Right kidney (tissue), 9 donors: ENCODE results near the gene SERTAD1.
"Not testable (repeated sequence)": the region's sequence is repeated elsewhere in the genome, so short reads cannot be mapped to it uniquely, and the experiment has no call there.

Experiments used
- DNase-seq: peaks from one replicate; pipeline ENCODE4 v3.0.0-alpha.2; 2016
- long read RNA-seq, 8 donors: transcript quantifications; one replicate each; lab custom pipeline, GENCODE V29; 2026

Gene SERTAD1, protein sequence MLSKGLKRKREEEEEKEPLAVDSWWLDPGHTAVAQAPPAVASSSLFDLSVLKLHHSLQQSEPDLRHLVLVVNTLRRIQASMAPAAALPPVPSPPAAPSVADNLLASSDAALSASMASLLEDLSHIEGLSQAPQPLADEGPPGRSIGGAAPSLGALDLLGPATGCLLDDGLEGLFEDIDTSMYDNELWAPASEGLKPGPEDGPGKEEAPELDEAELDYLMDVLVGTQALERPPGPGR
- long read RNA-seq, donor 1, transcript SERTAD1-201 (2 exons, 2,114 nt) = major isoform, 23 of 23 reads
- long read RNA-seq, donor 1, partial matches to known transcripts = 0 of 23 reads
- long read RNA-seq, donor 1, other reads (novel, unspliced or antisense) = 0 of 23 reads
- long read RNA-seq, donor 2, transcript SERTAD1-201 (2 exons, 2,114 nt) = major isoform, 9 of 9 reads
- long read RNA-seq, donor 2, partial matches to known transcripts = 0 of 9 reads
- long read RNA-seq, donor 2, other reads (novel, unspliced or antisense) = 0 of 9 reads
- long read RNA-seq, donor 3, partial matches to known transcripts = 0 of 3 reads
- long read RNA-seq, donor 3, other reads (novel, unspliced or antisense) = 0 of 3 reads
- long read RNA-seq, donor 4, transcript SERTAD1-201 (2 exons, 2,114 nt) = major isoform, 15 of 15 reads
- long read RNA-seq, donor 4, partial matches to known transcripts = 0 of 15 reads
- long read RNA-seq, donor 4, other reads (novel, unspliced or antisense) = 0 of 15 reads
- long read RNA-seq, donor 5, transcript SERTAD1-201 (2 exons, 2,114 nt) = major isoform, 8 of 8 reads
- long read RNA-seq, donor 5, partial matches to known transcripts = 0 of 8 reads
- long read RNA-seq, donor 5, other reads (novel, unspliced or antisense) = 0 of 8 reads
- long read RNA-seq, donor 6, transcript SERTAD1-201 (2 exons, 2,114 nt) = major isoform, 12 of 12 reads
- long read RNA-seq, donor 6, partial matches to known transcripts = 0 of 12 reads
- long read RNA-seq, donor 6, other reads (novel, unspliced or antisense) = 0 of 12 reads
- long read RNA-seq, donor 7 = 0 reads
- long read RNA-seq, donor 8, transcript SERTAD1-201 (2 exons, 2,114 nt) = major isoform, 13 of 13 reads
- long read RNA-seq, donor 8, partial matches to known transcripts = 0 of 13 reads
- long read RNA-seq, donor 8, other reads (novel, unspliced or antisense) = 0 of 13 reads

DNA sequence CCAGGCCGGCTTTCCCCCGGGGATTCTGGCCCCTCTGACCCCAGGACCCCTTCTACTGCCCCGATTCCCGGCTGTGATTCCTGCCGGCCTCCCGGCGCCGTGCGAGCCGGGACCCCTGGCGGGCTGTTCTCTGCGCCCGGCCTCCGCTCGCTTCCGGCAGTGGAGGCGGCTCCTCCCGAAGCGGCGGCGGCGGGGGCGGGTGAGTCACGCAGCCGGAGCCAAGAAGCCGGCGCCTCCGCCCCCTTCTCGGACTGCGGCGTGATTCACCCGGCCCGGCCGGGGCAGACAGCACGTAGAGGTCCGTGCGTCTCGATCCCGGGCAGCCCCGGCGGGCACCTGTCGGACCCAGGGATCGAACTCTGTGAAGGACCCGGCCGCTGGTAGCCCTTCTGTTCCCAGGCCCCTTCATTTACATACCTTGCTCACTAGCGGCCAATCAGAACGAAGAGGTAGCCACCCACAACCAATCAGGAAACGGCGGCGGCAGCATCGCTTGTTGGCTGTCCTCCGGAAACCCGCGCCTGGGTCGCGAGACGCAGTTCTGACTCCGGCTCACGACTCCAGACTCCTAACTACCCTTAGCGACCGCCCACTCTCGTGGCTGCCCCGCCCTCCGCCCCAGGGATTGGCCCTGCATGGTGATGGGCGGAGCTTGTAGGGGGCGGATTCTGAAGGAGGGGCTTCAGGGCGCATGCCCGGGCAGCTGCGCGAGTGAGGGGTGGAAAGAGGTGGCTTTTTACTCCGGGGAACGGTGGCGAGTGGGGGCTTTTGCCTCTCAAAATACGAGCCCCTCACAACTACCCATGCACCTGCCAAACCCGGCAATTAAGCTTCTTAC is at the start of gene SERTAD1:
Gene SERTAD1, minus strand, starts transcription at position 543 of the 838 bp plus-strand sequence. CDS start 2,446 bp downstream, outside the sequence.
- DNase-seq = peak; percentile 98

DNA sequence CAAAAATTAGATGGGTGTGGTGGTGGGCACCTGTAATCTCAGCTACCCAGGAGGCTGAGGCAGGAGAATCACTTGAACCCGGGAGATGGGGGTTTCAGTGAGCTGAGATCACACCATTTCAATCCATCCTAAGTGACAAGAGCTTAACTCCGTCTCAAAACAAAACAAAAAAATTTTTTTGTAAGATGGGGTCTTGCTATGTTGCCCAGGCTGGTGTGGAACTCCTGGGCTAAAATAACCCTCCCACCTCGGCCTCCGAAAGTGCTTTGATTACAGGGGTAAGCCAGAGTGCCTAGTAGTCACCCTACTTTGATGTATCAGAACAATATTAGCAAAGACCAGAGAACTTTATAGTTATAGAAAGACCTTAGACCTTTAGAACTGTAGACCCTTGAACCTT is 48.9 kb upstream of the SERTAD1 start:
- DNase-seq = no peak

DNA sequence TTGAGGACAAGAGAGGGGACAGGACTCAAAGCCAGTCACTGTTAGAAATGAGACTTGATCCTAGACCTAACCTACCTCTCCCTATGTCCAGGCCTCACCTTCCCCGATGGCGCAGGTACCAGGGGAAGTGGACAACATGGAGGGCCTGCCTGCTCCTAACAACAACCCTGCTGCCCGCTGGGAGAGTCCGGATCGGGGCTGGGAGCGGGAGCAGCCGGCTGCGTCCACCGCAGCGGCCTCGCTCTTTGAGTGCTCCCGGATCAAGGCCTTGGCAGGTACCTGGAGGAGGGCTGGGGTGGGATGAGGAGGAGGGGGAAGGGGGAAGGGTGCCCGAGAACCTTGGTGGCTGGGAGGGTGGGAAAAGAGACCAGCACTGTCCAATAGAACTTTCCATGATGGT is 46.7 kb upstream of the SERTAD1 start:
- DNase-seq = no peak

DNA sequence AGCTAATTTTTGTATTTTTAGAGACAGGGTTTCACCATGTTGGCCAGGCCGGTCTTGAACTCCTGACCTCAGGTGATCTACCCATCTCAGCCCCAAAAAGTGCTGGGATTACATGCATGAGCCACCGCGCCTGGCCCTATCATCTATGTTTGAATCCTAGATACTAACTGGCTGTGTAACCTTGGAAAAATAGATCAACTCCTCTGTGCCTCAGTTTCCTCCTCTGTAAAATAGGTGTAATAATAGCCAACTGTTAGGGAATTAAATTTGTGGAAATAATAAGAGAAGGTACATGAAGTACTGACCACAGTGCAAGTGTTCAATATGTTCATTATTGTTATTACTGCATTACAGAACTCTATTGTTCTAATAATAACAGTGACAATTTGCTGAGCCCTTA is 45.3 kb upstream of the SERTAD1 start:
- no peak for DNase-seq

DNA sequence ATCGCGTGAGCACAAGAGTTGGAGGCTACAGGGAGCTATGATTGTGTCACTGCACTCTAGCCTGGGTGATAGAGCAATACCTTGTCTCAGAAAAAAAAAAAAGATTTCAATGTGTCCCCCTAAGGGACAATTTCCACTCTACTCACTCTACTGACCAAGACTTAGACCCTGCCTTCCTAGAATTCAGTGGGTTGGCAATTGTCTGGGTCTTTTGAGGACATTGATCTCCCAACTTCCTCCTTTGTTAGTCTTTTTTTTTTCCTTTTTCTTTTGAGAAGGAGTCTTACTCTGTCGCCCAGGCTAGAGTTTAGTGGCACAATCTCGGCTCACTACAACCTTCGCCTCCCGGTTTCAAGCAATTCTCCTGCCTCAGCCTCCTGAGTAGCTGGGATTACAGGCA is 43.2 kb upstream of the SERTAD1 start:
- no peak for DNase-seq

DNA sequence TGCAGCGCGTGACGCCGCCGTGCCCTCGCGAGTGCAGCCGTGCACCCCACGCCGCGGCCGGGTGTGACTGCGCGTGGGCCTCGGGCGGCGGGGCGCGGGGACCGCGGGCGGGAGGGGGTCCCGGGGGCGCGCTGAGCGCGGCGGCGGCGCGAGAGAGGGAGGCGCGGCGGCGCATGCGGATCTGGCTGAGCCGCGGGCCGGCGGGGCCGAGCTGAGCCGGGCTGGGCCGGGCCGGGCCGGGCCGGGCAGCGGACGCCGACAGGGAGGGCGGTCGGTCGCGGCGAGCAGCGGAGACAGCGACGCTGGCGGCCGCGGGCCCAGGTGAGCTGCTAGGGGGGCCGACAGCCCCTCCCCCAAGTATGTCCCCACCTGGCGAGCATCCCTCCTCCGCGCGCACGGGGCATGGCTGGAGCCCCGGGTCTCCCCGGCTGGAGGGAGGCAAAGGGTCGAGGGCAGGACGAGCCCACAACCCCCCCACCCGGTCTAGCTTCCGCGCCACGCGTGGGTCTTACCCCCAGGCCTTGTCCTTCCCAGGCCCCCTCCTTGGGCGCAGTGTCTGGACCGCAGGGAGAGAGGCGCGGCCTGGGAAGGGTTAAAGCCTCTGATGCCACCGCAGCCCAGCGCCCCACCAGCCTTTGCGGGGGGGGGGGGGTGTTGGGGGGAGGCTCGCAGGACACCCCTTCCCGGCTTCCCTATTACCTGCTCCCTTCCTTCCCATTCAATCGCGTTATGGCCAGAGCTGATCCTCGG is 41.4 kb upstream of the SERTAD1 start, which contains the start of gene SPTBN4:
Gene SPTBN4, plus strand, starts transcription at position 17 of the 750 bp plus-strand sequence. CDS start 5,621 bp downstream, outside the sequence.
- peak; percentile 21 for DNase-seq

DNA sequence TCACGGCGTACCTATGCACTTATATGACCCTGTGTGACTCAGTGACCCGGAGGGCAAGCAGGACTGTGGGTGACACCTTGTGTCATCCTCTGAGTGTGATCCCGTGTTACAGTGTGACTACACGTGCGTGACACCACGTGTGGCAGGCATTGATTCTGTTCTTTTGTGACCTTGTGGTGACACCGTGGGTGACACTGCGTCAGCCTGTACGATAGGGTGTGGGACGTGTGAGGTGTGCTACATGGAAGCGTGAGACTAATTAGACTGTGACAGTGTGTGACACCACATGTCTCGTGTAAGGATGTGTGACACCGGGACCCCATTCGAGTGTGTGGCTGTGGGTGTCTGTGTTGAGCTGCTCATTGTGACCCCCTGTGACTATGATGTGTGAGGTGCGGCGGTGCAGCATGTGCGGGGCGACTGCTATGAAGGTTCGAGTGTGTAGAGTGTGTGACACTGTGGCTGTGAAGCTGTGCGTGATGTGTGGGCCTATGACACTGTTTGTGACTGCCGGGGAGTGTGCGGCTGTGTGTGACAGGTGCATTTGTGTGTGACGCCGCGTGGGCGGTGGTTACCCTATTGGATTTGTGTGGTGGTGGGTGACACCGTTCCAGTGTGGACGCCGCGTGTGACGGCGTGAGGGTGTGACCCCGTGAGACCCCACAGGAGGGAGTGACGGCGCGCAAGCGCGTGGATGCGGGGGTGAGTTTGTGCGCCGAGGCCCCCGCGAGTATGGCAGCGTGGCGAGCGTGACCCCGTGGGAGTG is 40.6 kb upstream of the SERTAD1 start:
- DNase-seq = peak; percentile 61

DNA sequence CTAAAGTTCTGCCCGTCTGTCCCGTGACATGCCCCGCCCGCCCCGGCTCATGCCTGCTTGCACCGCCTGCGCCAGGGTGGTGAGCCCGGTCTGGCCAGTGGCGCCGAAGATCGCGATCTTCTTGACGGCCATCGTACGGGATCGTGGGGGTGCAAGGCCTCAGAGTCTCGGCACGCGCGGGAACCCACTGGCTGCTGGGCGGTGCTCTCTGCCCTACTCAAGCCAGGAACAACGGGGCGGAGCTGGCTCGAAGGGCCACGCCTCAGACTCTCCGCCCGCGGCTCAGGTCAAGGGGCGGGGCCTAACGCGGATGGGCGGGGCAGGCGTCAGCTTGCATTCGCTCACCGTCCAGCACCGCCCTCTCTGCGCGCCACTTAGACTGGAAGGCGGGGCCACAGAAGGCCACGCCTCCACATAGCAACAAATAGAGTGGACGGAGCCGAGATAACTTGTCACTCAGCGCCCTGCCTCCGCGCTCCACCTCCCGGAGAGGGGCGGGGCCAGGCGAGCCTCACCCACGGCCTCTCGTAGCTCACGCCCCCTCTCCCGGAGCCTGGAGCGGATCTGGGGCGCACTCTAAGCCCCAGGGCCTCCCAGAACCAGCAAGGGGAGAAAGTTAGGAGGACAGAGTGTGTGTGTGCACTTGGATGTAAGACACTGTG is 39.9 kb upstream of the SERTAD1 start, which contains the start of gene BLVRB:
Gene BLVRB, minus strand, starts transcription at position 189 of the 662 bp plus-strand sequence. Its CDS starts 57 bp downstream, at position 132.
- DNase-seq = peak; percentile 97

DNA sequence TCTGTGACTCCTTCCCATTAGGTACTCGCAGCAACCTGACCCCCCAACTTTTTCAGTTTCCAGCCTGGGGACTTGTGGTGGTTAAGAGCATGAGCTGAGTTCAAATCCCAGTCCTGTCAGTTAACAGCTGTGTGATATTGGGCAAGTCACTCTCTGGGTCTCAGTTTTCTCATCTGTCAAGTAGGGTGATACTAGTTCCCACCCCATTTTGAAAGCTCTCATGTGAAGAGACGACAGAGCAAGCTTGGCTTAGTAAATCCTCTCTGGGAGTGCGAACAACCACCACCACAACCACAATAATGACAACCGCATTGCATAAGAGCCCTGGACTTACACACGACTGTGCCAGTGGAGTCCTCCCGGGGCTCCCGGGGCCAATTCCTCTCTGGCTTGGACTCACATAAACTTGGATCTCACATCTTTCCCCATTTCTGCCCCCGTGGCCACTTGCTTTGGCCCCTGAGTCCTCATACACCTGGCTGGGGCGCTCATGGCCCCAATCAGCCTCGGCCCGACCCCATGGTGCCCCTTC is 39.3 kb upstream of the SERTAD1 start:
- no peak for DNase-seq

DNA sequence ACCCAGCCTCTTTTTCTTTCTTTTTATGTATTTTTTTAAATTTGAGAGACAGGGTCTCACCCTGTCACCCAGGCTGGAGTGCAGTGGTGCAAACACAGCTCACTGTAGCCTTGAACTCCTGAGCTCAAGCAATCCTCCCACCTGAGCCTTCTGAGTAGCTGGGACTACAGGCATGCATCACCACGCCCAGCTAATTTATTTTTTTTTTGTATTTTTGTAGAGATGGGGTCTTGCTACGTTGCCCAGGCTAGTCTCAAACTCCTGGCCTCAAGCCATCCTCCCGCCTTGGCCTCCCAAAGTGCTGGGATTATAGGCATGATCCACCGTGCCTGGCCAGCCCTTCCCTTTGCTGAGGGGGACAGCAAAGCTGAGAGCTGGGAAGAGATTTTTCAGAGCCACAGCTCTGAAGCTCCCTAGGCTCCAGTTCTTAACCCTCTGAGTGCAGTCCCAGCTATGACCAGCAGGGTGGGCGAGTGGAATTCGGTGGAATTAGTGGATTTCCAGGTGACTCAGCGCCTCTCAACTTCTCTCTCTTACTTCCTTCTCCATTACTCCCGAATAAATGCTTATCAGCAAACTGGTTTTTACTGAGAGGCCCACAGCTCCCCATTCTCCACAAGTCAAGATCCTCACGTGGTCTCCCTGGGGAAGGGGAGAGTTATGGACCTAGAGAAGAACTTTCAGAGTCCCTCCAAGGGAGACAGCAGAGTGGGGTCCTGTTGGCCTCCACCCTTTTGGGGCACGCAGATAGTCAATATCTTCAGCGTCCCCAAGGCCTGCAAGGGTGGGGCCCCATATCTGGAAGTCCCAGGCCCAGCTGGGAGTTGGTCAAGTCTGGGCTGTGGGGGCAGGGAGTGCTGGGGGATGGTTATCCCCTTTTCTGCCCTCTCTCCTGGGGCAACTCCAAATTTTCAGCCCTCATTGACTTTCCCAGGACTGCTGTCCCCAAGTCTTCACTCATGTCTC is 38.5 kb upstream of the SERTAD1 start:
- peak; percentile 49 for DNase-seq

DNA sequence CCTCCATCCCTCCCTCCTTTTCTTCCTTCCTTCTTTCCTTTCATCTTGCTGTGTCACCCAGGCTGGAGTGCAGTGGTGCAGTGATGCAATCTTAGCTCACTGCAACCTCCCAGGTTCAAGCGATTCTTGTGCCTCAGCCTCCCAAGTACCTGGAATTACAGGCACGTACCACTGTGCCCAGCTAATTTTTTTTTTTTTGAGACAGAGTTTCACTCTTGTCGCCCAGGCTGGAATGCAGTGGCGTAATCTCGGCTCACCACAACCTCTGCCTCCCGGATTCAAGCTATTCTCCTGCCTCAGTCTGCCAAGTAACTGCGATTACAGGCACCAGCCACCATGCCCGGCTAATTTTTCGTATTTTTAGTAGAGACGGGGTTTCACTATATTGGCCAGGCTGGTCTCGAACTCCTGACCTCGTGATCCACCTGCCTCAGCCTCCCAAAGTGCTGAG is 37.8 kb upstream of the SERTAD1 start:
- not testable (repeated sequence) for DNase-seq

DNA sequence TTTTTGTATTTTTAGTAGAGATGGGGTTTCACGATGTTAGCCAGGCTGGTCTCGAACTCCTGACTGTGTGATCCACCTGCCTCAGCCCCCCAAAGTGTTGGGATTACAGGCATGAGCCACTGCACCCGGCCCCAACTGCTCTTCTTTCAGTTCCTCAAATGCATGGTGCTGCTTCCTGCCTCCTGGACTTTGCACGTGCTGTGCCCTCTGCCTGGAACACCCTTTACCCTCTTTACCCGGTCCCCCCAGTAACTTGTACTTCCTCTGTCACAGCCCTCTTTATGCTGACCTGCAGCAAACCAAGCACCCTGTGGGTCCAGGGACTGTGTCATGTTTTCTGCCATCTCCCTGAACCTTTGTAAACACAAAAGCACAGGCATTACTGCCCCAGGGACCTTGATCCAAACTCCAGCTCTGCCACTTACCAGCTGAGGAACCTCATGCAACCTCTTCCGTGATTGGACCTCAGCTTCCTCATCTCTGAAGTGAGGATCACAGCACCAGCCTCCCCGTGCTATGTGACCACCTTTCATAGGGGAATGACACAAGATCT is 36.0 kb upstream of the SERTAD1 start:
- no peak for DNase-seq

DNA sequence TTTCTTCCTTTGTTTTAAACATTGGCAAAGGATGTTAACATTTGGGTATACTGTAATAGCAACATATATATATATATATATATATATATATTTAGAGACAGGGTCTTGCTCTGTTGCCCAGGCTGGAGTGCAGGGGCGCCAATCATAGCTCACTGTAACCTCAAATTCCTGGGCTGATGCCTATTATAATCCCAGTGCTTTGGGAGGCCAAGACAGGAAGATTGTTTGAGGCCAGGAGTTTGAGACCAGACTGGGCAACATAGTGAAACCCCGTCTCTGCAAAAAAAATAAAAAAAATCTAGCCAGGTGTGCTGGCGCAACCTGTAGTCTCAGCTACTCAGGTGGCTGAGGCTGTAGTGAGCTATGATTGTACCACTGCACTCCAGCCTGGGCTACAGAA is 34.4 kb upstream of the SERTAD1 start:
- DNase-seq = no peak

DNA sequence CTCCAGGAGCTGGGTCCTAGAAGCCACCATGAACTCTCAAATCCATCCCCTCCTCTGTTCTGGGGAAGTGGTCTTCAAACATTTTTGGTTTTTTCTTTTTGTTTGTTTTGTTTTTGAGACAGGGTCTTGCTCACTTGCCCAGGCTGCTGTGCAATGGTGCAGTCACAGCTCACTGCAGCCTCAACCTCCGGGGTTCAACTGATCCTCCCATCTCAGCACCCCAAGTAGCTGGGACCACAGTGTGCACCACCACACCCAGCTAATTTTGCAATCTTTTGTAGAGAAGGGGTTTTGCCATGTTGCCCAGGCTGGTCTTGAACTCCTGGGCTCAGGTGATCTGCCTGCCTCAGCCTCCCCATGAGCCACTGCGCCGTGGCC is 32.8 kb upstream of the SERTAD1 start:
- no peak for DNase-seq

DNA sequence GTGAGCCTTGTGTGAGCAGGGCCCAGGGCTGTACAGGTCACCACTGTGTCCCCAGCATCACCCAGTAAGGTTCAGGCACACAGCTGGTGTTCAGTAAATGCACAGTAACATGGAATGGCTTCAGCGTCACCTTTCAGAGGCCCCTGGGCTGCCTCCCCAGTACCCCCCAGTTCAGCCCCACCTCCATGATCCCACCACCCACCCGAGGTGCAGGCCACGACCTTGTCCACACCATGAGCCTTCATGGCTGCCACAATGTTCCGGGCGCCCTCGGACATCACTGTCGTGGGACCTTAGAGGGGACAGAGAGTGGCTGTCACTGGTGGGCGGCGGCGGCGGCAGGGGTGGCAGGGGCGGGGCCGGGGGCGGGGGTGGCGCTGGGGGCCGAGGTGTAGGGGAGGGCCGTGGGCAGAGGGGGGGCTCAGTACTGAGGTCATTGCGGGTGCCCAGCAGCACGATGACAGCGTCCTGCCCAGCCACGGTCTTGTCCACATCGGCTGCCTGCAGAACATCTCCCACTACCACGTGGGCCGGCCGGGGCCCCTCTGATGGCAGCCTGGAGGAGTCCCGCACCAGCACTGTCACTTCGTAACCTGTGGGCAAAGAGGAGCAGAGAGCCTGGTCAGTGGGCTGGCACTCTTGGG is 32.3 kb upstream of the SERTAD1 start:
- no peak for DNase-seq

DNA sequence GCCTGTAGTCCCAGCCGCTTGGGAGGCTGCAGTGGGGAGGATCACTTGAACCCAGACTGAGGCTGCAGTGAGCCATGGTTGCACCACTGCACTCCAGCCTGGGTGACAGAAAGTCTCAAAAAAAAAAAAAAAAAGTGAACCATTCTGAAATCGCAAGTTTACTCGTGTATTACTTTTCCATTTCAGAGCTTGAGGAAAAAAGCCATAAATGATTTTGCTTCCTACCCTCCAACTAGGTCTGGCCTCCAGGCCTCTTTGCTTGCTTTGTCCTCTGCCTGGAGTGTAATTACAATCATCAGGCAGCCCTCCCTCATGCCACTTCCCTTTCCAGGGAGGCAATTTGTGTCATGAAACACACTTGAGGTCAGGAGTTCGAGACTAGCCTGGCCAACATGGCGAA is 31.3 kb upstream of the SERTAD1 start:
- DNase-seq = no peak

DNA sequence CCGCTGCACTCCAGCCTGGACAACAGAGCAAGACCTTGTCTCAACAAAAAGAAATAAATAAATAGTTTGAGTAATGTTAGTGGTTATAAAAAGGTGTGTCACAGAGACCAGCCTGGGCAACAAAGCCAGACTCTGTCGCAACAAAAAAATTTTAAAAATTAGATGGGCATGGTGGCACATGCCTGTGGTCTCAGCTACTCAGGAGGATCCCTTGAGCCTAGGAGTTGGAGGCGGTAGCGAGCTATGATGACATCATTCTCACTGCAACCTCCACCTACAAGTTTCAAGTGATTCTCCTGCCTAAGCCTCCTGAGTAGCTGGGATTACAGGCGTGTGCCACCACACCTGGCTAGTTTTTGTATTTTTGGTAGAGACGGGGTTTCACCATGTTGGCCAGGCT is 28.2 kb upstream of the SERTAD1 start:
- DNase-seq = not testable (repeated sequence)
